SK-N-SH (cell line): ENCODE results near the gene GAS7. TPM values are rescaled to one million over a fixed set of nuclear protein-coding genes. Genes with fewer than 3 reads are reported as not detected.

Experiments
- CTCF ChIA-PET: fragments of 300-600, 350-600 bp; formaldehyde crosslinking; extraction: SDS; loops from one replicate; lab custom pipeline; 2021; lab: Yijun Ruan, JAX
- POLR2A ChIA-PET: fragments of 350-600 bp; sonication (Branson Sonifier 250); formaldehyde crosslinking; extraction: SDS; loops from one replicate; lab custom pipeline; 2020; ENCODE audit warnings: antibody characterized with exemption, inconsistent platforms; lab: Yijun Ruan, JAX
- DNase-seq: peaks from one replicate; pipeline ENCODE4 v3.0.0; 2012
- H2AFZ ChIP-seq: fragments of 200-600 bp; sonication (generic); 2 replicates; pipeline ENCODE4 v1.8.1; 2016; ENCODE audit warnings: antibody characterized with exemption, mild to moderate bottlenecking, low read depth
- H3F3A ChIP-seq: fragments of 200-600 bp; sonication (generic); replicated peaks from 2 replicates; pipeline ENCODE3; 2016; ENCODE audit warnings: antibody characterized with exemption, mild to moderate bottlenecking; ENCODE audit not compliant: insufficient read depth
- H3K27ac ChIP-seq, 2 experiments: fragments of 200-500 bp in 1 of 2; fragments of 200-600 bp in 1 of 2; sonication (Bioruptor generic) in 1 of 2; sonication (generic), shearing (Covaris generic) in 1 of 2; 2 replicates each; pipeline versions ENCODE4 v1.5.1 to v1.6.1; 2014 to 2016; ENCODE audit warnings: low read depth in 2 of 2, inconsistent platforms in 1 of 2, low read length in 1 of 2, mild to moderate bottlenecking in 1 of 2, mixed read lengths in 1 of 2
- H3K27me3 ChIP-seq: fragments of 200-600 bp; sonication (generic), shearing (Covaris generic); 2 replicates; pipeline ENCODE4 v1.6.1; 2016; ENCODE audit warnings: mixed run types; ENCODE audit not compliant: insufficient read depth
- H3K36me3 ChIP-seq, 2 experiments: fragments of 200-500 bp in 1 of 2; fragments of 200-600 bp in 1 of 2; sonication (Bioruptor generic) in 1 of 2; sonication (generic) in 1 of 2; replicated peaks in 1 of 2; 2 replicates each; pipeline versions ENCODE3 to v1.5.1; 2014 to 2016; ENCODE audit warnings: low read length in 1 of 2, mild to moderate bottlenecking in 1 of 2; ENCODE audit not compliant: insufficient read depth in 2 of 2, control insufficient read depth in 1 of 2
- H3K4me1 ChIP-seq, 2 experiments: fragments of 200-500 bp in 1 of 2; fragments of 200-600 bp in 1 of 2; sonication (Bioruptor generic) in 1 of 2; sonication (generic), shearing (Covaris generic) in 1 of 2; 2 replicates each; pipeline versions ENCODE4 v1.5.1 to v1.6.1; 2014 to 2016; ENCODE audit warnings: low read depth in 1 of 2, low read length in 1 of 2, mixed run types in 1 of 2; ENCODE audit not compliant: insufficient read depth in 2 of 2, control insufficient read depth in 1 of 2
- H3K4me2 ChIP-seq: fragments of 200-600 bp; sonication (generic), shearing (Covaris generic); 2 replicates; pipeline ENCODE4 v1.6.1; 2017; ENCODE audit warnings: mixed run types
- H3K4me3 ChIP-seq, 2 experiments: fragments of 200-500 bp in 1 of 2; fragments of 200-600 bp in 1 of 2; sonication (Bioruptor generic) in 1 of 2; sonication (generic), shearing (Covaris generic) in 1 of 2; 2 replicates each; pipeline versions ENCODE4 v1.5.1 to v1.8.1; 2014 to 2016; ENCODE audit warnings: low read depth in 2 of 2, inconsistent platforms in 1 of 2, low read length in 1 of 2, mild to moderate bottlenecking in 1 of 2, mixed read lengths in 1 of 2, moderate library complexity in 1 of 2
- H3K79me2 ChIP-seq: fragments of 200-600 bp; sonication (generic); 2 replicates; pipeline ENCODE4 v1.8.1; 2017; ENCODE audit warnings: mild to moderate bottlenecking; ENCODE audit not compliant: insufficient read depth
- H3K9ac ChIP-seq: fragments of 200-600 bp; sonication (generic); 2 replicates; pipeline ENCODE4 v1.6.1; 2017; ENCODE audit warnings: mixed run types
- H3K9me2 ChIP-seq: fragments of 200-600 bp; sonication (generic); 2 replicates; pipeline ENCODE4 v1.6.1; 2017; ENCODE audit warnings: mixed run types
- H3K9me3 ChIP-seq: fragments of 200-600 bp; sonication (generic); 2 replicates; pipeline ENCODE4 v1.6.1; 2017; ENCODE audit warnings: mixed run types, mild to moderate bottlenecking, moderate library complexity
- H4K20me1 ChIP-seq: fragments of 200-600 bp; sonication (generic); 2 replicates; pipeline ENCODE4 v1.6.1; 2017; ENCODE audit warnings: mild to moderate bottlenecking, mixed run types; ENCODE audit not compliant: insufficient read depth
- ELF1 ChIP-seq: IDR thresholded peaks from 2 replicates; pipeline ENCODE4 v1.4.0; 2012
- FOXJ3 ChIP-seq: sonication (generic); formaldehyde crosslinking; IDR thresholded peaks from 2 replicates; pipeline ENCODE4 v1.5.1; 2020; ENCODE audit warnings: mild to moderate bottlenecking, missing genetic modification reagents
- GATA2 ChIP-seq: sonication (generic); formaldehyde crosslinking; IDR thresholded peaks from 2 replicates; pipeline ENCODE4 v1.5.0; 2020; ENCODE audit warnings: mild to moderate bottlenecking, missing genetic modification reagents
- IRF3 ChIP-seq: fragments of 150-350 bp; IDR thresholded peaks from 2 replicates; pipeline ENCODE4 v1.6.1; 2016; ENCODE audit warnings: mild to moderate bottlenecking, low read depth, low read length
- JUND ChIP-seq: IDR thresholded peaks from 2 replicates; pipeline ENCODE4 v1.4.0; 2012
- NFIC ChIP-seq: IDR thresholded peaks from 2 replicates; pipeline ENCODE4 v1.4.0; 2012; ENCODE audit warnings: borderline replicate concordance
- PBX3 ChIP-seq: IDR thresholded peaks from 2 replicates; pipeline ENCODE4; 2012
- RXRA ChIP-seq: IDR thresholded peaks from 2 replicates; pipeline ENCODE4 v1.4.0; 2012; ENCODE audit warnings: low read depth, mild to moderate bottlenecking, borderline replicate concordance
- SMC3 ChIP-seq: IDR thresholded peaks from 2 replicates; pipeline ENCODE4 v1.6.1; 2012; ENCODE audit warnings: low read depth, low read length, improper control_type of control experiment
- USF2 ChIP-seq: fragments of 150-350 bp; IDR thresholded peaks from 2 replicates; pipeline ENCODE4 v1.6.1; 2017; ENCODE audit warnings: antibody characterized with exemption, low read length, low read depth, borderline replicate concordance
- WGBS: methylation state at CpG from one replicate; pipeline ENCODE4 v1.1.6; 2017; ENCODE audit warnings: low lambda C conversion rate; 5-methylcytosine and 5-hydroxymethylcytosine counted together
- polyA plus RNA-seq, 3 experiments: library from polyadenylated mRNA; depleted of rRNA; stranded (reverse); fragments of >200 nt; gene quantifications; 2 replicates each; pipeline ENCODE4 v1.2.3, GENCODE V29; 2012
- TF ChIP-seq, protein P1 (sequence below): fragments of 200-600 bp; sonication (generic); IDR thresholded peaks from 2 replicates; pipeline ENCODE4 v1.6.1; 2017; ENCODE audit warnings: antibody characterized with exemption, mild to moderate bottlenecking, moderate library complexity

GAS7 gene
- polyA plus RNA-seq, 1 of the 3 experiments (the other 2 are of a cell fraction): 0.12 TPM

DNA sequence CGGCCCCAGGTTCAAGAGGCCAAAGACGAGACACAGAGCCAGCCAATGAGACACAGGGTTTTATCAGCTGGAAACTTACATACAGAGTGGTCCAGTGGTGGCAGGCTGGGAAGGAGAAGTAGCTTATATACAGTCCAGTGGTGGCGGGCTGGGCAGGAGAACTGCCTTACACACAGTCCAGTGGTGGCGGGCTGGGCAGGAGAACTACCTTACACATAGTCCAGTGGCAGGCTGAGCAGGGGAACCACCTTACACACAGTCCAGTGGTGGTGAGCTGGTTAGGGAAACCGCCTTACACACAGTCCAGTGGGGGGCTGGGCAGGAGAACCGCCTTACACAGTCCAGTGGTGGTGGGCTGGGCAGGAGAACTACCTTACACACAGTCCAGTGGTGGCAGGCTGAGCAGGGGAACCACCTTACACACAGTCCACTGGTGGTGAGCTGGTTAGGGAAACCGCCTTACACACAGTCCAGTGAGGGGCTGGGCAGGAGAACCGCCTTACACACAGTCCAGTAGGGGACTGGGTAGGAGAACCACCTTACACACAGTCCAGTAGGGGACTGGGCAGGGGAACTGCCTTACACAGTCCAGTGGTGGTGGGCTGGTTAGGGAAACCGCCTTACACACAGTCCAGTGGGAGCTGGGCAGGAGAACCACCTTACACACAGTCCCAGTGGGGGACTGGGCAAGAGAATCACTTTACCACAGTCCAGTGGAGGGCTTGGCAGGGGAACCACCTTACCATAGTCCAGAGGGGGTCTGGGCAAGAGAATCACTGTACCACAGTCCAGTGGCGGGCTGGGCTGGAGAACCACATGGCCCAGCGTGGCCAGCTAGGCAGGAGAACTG, 90.9 kb downstream of the GAS7 start:
- Histone ChIP-seq H3K4me2 (no peak overlapping the region), H3K4me3 (no peak overlapping the region), H3K27me3 (no peaks in the 10 kb centered on the region; the same call in 1 of the 2 replicates), H3K36me3 (no peaks in the 10 kb centered on the region), H3K4me1 (peaks cover 0 to 4% of the 10 kb centered on the region in 2 experiments; a peak in 1 of 4 replicates), H3K9me2 (no peaks in the 10 kb centered on the region), H2AFZ (no peak overlapping the region), H3K79me2 (no peaks in the 10 kb centered on the region), H3F3A (no peaks in the 10 kb centered on the region), H4K20me1 (no peaks in the 10 kb centered on the region), H3K9ac (no peak overlapping the region), H3K27ac (no peak overlapping the region), H3K9me3 (no peaks in the 10 kb centered on the region)
- ChIA-PET POLR2A (no interaction called here), CTCF (no interaction called here)
- DNase-seq: no peak
- TF ChIP-seq FOXJ3 (CRISPR knock-in tag): no peak
- no peak for TF ChIP-seq ELF1
- no peak for TF ChIP-seq RXRA
- TF ChIP-seq NFIC: no peak
- TF ChIP-seq GATA2 (CRISPR knock-in tag): no peak
- no peak for TF ChIP-seq PBX3
- TF ChIP-seq, protein P1, sequence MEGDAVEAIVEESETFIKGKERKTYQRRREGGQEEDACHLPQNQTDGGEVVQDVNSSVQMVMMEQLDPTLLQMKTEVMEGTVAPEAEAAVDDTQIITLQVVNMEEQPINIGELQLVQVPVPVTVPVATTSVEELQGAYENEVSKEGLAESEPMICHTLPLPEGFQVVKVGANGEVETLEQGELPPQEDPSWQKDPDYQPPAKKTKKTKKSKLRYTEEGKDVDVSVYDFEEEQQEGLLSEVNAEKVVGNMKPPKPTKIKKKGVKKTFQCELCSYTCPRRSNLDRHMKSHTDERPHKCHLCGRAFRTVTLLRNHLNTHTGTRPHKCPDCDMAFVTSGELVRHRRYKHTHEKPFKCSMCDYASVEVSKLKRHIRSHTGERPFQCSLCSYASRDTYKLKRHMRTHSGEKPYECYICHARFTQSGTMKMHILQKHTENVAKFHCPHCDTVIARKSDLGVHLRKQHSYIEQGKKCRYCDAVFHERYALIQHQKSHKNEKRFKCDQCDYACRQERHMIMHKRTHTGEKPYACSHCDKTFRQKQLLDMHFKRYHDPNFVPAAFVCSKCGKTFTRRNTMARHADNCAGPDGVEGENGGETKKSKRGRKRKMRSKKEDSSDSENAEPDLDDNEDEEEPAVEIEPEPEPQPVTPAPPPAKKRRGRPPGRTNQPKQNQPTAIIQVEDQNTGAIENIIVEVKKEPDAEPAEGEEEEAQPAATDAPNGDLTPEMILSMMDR: no peak
- WGBS: 24% methylated on average over 9 of the region's 11 CpGs

DNA sequence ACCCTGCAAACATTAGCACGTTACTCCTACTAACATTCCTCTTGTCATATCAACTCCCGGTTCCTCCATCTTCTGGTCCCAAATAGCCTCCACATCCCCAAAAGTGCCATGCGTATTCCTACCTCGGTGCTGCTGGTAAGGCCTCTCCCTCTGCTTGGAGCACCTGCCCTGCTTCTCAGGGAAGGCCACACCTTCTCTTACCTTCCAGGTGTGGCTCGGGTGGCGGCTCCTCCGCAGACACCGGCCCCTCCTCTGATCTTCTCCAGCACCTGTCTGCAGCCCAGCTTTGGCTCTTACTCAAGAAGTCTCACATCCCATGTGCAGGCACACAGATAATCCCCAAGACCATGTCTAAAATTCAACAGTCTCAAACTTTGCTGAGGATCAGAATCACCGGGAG, 92.3 kb downstream of the GAS7 start:
- Histone ChIP-seq H3F3A (no peaks in the 10 kb centered on the region), H3K79me2 (no peaks in the 10 kb centered on the region), H2AFZ (no peak overlapping the region), H3K4me1 (peaks cover 0 to 4% of the 10 kb centered on the region in 2 experiments; a peak in 1 of 4 replicates), H3K4me2 (no peak overlapping the region), H3K9ac (no peak overlapping the region), H3K9me3 (no peaks in the 10 kb centered on the region), H3K27me3 (no peaks in the 10 kb centered on the region), H3K4me3 (no peak overlapping the region), H3K36me3 (no peaks in the 10 kb centered on the region), H3K27ac (no peak overlapping the region), H3K9me2 (no peaks in the 10 kb centered on the region), H4K20me1 (no peaks in the 10 kb centered on the region)
- ChIA-PET POLR2A (no interaction called here), CTCF (no interaction called here)
- WGBS: 48% methylated on average over 9 of the region's 9 CpGs
- TF ChIP-seq IRF3 (no peak), USF2 (no peak), SMC3 (no peak), JUND (no peak)
- no peak for DNase-seq
